Prostate gland (tissue), 2 donors: ENCODE data around the gene RESF1.

Experiments used
- CTCF ChIP-seq, 4 experiments: fragments of 200-600 bp in 2 of 4; fragments of 450-650 bp in 2 of 4; sonication (generic) in 2 of 4; IDR thresholded peaks; 1 replicate in 3 of 4; 2 replicates in 1 of 4; pipeline ENCODE4 v1.5.1; 2016 to 2019; ENCODE audit warnings: antibody characterized with exemption in 4 of 4, mild to moderate bottlenecking in 2 of 4, moderate library complexity in 2 of 4
- POLR2A ChIP-seq: fragments of 450-650 bp; IDR thresholded peaks from one replicate; pipeline ENCODE4 v1.6.1; 2016; ENCODE audit warnings: antibody characterized with exemption, mild to moderate bottlenecking

GRCh38 chr12:31931796-31932715 is 27.2 kb upstream of the RESF1 start:
- TF ChIP-seq POLR2A (no peak), CTCF (IDR thresholded peaks at IDR 0.05) (no peak)
